NCI-H1105 treated with DMSO at 0.1 percent for 48 hours (cell line): ENCODE measurements around the gene NISCH.
A peak's percentile ranks its signal among the peaks of the same experiment; 100 is the strongest.

Source experiments
- DNase-seq: peaks from one replicate; lab custom pipeline; 2025; lab: John Stamatoyannopoulos, UW

Gene NISCH

DNA sequence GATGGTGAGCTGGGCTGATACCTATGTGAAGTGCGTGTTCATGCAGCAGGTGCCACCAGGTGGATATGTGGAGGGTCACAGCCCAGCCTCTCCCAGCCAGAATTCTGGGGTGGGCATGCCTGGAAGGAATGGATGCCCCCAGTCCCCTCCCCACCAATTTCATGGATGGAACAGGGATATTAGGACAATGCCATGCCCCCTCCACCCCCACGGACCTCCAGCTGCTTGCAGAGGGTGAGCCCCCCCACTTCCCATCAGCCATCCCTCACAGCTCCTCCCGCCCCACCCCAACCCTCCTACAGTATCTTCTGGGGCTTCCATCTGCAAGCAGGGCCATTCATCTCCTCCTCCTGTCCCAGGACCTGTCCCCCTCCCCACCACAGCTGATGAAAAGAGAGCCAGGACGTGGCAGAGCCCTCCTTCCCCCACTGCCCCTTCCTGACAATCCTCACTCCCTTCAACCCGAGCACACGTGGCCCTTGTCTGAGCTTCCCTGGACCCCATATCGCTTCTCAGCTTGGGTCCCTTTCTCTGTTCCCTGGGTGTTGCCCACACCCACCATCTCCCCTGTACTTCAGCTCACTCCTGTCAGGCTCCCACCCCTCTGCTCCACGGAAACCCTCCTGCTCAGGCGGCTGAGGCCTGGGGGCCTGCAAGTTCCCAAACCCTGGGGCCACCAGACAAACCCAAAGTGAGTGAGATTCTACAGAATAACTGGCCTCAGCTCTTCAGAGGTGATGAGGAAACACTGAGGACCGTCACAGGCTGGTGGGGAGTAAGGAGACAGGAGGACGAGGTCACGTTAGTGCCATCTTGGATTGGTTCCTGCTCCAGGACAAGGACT, 7.7 kb upstream of the NISCH start:
- no peak for DNase-seq

GRCh38 chr3:52450489-52451236, 4.7 kb upstream of the NISCH start:
- no peak for DNase-seq

- no peak for DNase-seq
Measured at GRCh38 chr3:52451237-52452083, 3.9 kb upstream of the NISCH start.

DNA sequence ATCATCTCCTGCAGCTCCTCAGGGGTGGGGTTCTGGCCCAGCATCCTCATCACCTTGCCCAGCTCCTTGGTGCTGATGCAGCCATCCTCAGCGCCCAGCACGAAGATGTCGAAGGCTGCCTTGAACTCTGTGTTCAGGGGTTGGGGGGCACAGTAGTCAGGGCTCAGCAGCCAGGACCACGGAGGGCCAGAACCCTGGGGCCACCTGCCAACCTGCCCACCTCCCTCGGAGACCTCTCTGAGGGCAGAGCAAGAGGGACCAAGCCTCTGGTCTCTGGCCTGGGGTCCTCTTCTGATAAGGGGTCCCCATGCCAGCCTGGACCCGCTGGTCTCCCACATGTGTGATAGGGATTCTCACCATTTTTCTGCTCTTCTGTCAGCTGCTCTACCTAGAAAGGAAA, 3.3 kb upstream of the NISCH start:
- DNase-seq = no peak

DNA sequence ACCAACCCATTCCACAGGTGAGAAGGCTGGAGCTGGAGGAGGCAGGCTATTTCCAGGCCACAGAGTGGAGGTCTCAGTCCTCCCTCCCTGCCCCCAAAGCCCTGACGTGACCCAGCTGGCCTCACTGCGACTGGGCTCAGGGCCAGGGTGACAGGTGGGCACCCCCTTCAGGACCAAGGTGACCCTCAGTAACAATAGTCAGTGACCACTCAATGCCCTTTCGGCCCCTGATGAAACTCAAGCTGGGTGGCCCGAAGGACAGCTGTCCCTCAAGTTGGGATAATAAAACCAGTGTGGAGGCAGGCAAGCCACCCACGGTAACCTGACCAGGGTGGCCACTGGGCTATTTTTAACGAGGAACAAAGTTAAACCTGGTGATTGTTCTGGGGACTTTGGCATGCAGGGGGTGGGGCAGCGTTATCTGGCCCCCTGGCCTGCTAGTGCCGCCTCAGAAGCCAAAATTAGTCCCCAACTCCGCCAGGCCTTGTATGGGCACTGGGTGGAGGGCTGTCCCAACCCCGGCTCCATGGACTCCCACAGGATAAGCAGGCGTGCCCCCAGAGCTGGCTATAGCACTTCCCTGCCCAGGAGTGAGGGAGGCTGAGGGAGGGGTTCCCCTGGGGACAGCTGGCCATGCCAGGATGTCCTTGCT, 2.7 kb upstream of the NISCH start:
- no peak for DNase-seq

GRCh38 chr3:52453496-52454249, 1.7 kb upstream of the NISCH start, which contains the start of gene TNNC1:
TNNC1 (minus strand) TSS chr3:52454041; CDS start chr3:52454015, 26 bp downstream.
- no peak for DNase-seq

- no peak for DNase-seq
Measured at GRCh38 chr3:52454250-52454937, 1.0 kb upstream of the NISCH start.

- no peak for DNase-seq
Measured at GRCh38 chr3:52454938-52455282, 494 bp upstream of the NISCH start.

- peak; percentile 2 for DNase-seq
Measured at GRCh38 chr3:52456169-52456799, 880 bp downstream of the NISCH start.

DNA sequence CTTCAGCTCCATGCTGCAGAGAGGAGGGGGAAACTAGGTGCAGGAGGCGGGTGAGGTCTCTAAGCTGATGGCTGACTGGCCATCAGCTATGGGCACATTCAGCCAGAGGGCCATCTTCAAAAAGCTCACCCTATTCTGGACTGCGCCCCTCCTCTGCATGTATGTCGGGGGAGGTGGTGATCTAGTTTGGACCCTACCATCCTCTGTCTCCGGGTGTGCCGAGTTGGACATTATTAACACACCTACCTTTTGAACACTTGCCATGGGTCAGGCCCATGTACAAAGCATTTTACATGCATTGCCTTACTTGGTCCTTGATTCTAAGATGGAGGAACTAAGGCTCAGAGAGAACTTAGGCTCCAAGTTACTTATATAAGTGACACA, 1.4 kb downstream of the NISCH start:
- DNase-seq = no peak

GRCh38 chr3:52458031-52458760, 2.8 kb downstream of the NISCH start:
- no peak for DNase-seq

GRCh38 chr3:52458770-52459545, 3.6 kb downstream of the NISCH start:
- no peak for DNase-seq

DNA sequence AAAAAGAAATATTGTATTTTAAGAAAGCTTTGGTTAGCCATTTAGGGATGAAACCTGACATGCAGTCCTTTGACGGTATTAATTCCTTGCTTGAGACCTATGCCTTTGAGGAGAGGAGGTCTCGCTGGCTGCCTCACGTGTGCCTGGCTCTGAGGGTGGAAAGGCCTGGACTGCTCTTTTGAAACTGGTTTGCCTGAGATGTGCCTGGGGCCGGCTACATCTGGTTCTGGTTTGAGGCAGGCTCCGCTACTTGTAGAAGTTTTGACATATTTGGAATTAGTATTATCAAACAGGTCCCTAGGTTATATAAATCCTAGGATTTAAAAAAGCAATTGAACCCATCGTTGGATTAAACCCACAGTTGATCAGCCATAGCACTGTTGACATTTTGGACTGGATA, 6.5 kb downstream of the NISCH start:
- DNase-seq = no peak

- DNase-seq = no peak
Measured at GRCh38 chr3:52463416-52463815, 8.0 kb downstream of the NISCH start.

GRCh38 chr3:52468336-52468735, 12.9 kb downstream of the NISCH start:
- DNase-seq = no peak

DNA sequence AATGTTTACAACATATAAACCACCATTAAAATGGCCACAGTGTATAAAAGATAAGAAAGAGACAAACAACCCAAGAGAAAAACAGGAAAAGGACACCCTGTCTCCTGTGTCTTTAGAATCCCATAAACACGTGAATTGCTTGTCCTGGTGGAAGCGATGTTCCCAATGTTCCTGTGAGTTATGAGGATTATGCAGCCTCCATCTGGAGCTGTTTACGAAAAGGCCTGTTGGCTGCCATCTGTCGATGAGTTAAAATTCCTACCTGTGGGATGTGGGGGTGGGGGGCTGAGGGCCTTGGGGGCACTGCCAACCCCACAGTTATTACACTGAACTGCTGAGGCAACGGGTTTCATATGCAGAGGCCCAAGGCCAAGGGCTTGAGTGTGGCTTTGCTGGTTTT, 13.6 kb downstream of the NISCH start:
- DNase-seq = no peak

DNA sequence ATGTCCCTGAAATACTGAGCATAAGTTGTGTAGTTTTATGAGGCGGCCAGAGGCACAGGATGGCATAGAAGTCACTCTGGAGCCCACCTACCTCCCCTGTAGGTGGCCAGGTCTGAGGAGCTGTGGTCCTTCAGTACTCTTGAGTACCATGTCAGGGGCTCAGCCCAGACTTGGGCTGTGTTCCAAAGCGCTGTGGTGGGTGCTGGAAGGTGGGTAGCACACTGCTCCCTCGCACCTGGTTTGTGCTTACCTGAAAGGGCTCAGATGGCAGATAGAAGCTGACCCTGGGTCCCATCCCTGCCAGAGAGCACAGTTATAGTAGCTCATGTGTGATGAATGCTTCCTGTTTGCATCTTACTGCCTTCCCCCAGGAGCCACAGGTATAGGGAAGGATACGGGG, 15.5 kb downstream of the NISCH start:
- DNase-seq = no peak

- DNase-seq = no peak
Measured at GRCh38 chr3:52471371-52472238, 16.2 kb downstream of the NISCH start.
